Vagina (tissue), 2 donors: Measurements from ENCODE around the gene CRISP3. TPM values are rescaled to one million over a fixed set of nuclear protein-coding genes. Genes with fewer than 3 reads are reported as not detected.

Source experiments
- DNase-seq, 2 donors: peaks; one replicate each; pipeline ENCODE4 v3.0.0-alpha.2; 2017; ENCODE audit errors: extremely low spot score in 2 of 2
- H3K27ac ChIP-seq: fragments of 200-600 bp; sonication (generic); one replicate; pipeline ENCODE4 v1.5.1; 2019
- H3K27me3 ChIP-seq: fragments of 200-600 bp; sonication (generic); one replicate; pipeline ENCODE4 v1.5.1; 2019
- H3K36me3 ChIP-seq, 2 donors: fragments of 200-600 bp; sonication (generic); one replicate each; pipeline ENCODE4 v1.5.1; 2017 to 2019
- H3K4me1 ChIP-seq: fragments of 200-600 bp; sonication (generic); one replicate; pipeline ENCODE4 v1.5.1; 2019
- H3K4me3 ChIP-seq, 2 donors: fragments of 200-600 bp; sonication (generic); 1 replicate in 1 of 2; 2 replicates in 1 of 2; pipeline ENCODE4 v1.5.1; 2016 to 2019
- H3K9me3 ChIP-seq: fragments of 200-600 bp; sonication (generic); one replicate; pipeline ENCODE4 v1.5.1; 2019
- CTCF ChIP-seq, 3 experiments: fragments of 450-650 bp in 2 of 3; fragments of 200-600 bp in 1 of 3; sonication (generic) in 1 of 3; IDR thresholded peaks; one replicate each; pipeline ENCODE4 v1.5.1; 2017 to 2019; ENCODE audit warnings: antibody characterized with exemption in 3 of 3, mild to moderate bottlenecking in 2 of 3, moderate library complexity in 2 of 3
- POLR2A ChIP-seq, 2 donors: fragments of 450-650 bp; IDR thresholded peaks; one replicate each; pipeline ENCODE4 v1.6.1; 2017; ENCODE audit warnings: antibody characterized with exemption in 2 of 2, mild to moderate bottlenecking in 2 of 2, moderate library complexity in 2 of 2
- POLR2AphosphoS5 ChIP-seq, 2 donors: sonication (generic); formaldehyde crosslinking; IDR thresholded peaks; one replicate each; pipeline ENCODE4 v1.9.0; 2017; ENCODE audit warnings: antibody characterized with exemption in 2 of 2, mild to moderate bottlenecking in 2 of 2, low read depth in 1 of 2; ENCODE audit not compliant: insufficient read depth in 1 of 2
- intact Hi-C: fragments of 100-400 bp; cut with DNase I; formaldehyde crosslinking; loops from one replicate; pipeline ENCODE4 v1.15.1; 2023
- total RNA-seq: library from RNA; depleted of rRNA; stranded (reverse); fragments of >200 nt; gene quantifications from one replicate; pipeline ENCODE4 v1.2.3, GENCODE V29; 2016

Gene CRISP3
- 19.2 TPM for total RNA-seq

GRCh38 chr6:49744259-49744658, at the start of gene CRISP3:
TSS of gene CRISP3 (minus strand) at chr6:49744388. CDS start at chr6:49744367, 21 bp downstream.
- no peaks in the 10 kb centered on the region for H3K36me3 ChIP-seq
- TF ChIP-seq CTCF (IDR thresholded peaks at IDR 0.05) (no peak), POLR2AphosphoS5 (IDR thresholded peaks at IDR 0.05; ENCODE audit: insufficient read depth in 1 of 2, low read depth in 1 of 2) (no peak), POLR2A (IDR thresholded peaks at IDR 0.05) (no peak)
- intact Hi-C loops: no loop called here
- H3K27ac ChIP-seq: no peak within 1 kb of the TSS
- H3K4me1 ChIP-seq: no peaks in the 10 kb centered on the region
- no peaks in the 10 kb centered on the region for H3K9me3 ChIP-seq
- no peak for DNase-seq
- no peak within 1 kb of the TSS for H3K4me3 ChIP-seq
- no peaks in the 10 kb centered on the region for H3K27me3 ChIP-seq

DNA sequence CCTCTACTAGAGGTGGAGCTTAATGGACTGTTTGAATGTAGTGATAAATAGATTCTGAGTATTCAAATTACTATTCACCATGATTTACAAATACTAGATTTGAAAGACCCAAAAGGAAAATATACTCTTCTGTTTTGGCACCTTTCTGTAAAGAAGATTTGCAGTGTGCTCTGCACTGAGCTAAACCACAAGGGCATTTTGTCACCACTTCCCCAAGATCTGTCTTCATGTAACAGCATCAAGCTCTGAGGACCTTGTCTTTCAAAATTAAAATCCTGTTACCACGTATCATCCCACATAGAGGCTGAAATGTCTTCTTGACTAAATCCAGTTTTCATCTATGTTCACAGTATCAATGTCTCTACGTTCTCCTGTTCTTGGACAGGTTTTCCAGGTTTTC, 46.2 kb upstream of the CRISP3 start:
- H3K9me3 ChIP-seq: no peaks in the 10 kb centered on the region
- TF ChIP-seq POLR2A (IDR thresholded peaks at IDR 0.05) (no peak), POLR2AphosphoS5 (IDR thresholded peaks at IDR 0.05; ENCODE audit: insufficient read depth in 1 of 2, low read depth in 1 of 2) (no peak), CTCF (IDR thresholded peaks at IDR 0.05) (no peak)
- intact Hi-C loops: no loop called here

GRCh38 chr6:49787176-49787575, 43.0 kb upstream of the CRISP3 start, which contains the start of gene PGK2:
TSS of gene PGK2 (minus strand) at chr6:49787285. CDS start at chr6:49787187, 98 bp downstream.
- no peaks in the 10 kb centered on the region for H3K27me3 ChIP-seq

More for the DNA sequence above, 46.2 kb upstream of the CRISP3 start:
- H3K36me3 ChIP-seq: no peaks in the 10 kb centered on the region
- no peak overlapping the region for H3K27ac ChIP-seq
- H3K27me3 ChIP-seq: no peaks in the 10 kb centered on the region
- no peak for DNase-seq
- H3K4me3 ChIP-seq: no peak overlapping the region
- H3K4me1 ChIP-seq: no peaks in the 10 kb centered on the region

DNA sequence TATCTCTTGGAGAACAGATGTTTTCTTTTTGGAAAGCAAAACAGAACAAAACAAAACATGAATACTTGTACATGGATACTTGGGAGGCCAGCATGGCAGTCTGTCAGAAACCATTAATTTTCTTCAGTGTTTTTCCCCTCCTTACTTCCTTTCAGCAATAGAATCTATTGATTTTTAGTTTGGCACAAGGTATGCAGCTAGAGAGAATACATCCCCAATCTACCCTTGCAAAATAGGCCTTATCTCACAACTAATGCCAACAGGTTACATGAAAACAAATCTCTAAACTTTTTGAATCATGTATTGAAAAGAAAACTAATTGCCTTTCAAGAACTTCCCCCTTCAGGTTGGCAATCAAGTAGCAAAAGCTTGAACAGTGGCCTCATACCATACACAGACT, 40.1 kb upstream of the CRISP3 start:
- TF ChIP-seq POLR2AphosphoS5 (IDR thresholded peaks at IDR 0.05; ENCODE audit: insufficient read depth in 1 of 2, low read depth in 1 of 2): no peak
- no peak for TF ChIP-seq POLR2A (IDR thresholded peaks at IDR 0.05)
- no peak for TF ChIP-seq CTCF (IDR thresholded peaks at IDR 0.05)
- Histone ChIP-seq H3K9me3 (no peaks in the 10 kb centered on the region), H3K36me3 (no peaks in the 10 kb centered on the region), H3K4me1 (no peaks in the 10 kb centered on the region), H3K4me3 (no peak overlapping the region), H3K27me3 (no peaks in the 10 kb centered on the region), H3K27ac (no peak overlapping the region)
- intact Hi-C loops: no loop called here
- DNase-seq: no peak

More at GRCh38 chr6:49787176-49787575, 43.0 kb upstream of the CRISP3 start, which contains the start of gene PGK2:
- intact Hi-C loops: no loop called here
- Histone ChIP-seq H3K9me3 (no peaks in the 10 kb centered on the region), H3K4me1 (no peaks in the 10 kb centered on the region), H3K27ac (no peak within 1 kb of the TSS), H3K36me3 (no peaks in the 10 kb centered on the region), H3K4me3 (no peak within 1 kb of the TSS)
- TF ChIP-seq POLR2AphosphoS5 (IDR thresholded peaks at IDR 0.05; ENCODE audit: insufficient read depth in 1 of 2, low read depth in 1 of 2) (no peak), CTCF (IDR thresholded peaks at IDR 0.05) (no peak)
- no peak for DNase-seq

- Histone ChIP-seq H3K4me1 (no peaks in the 10 kb centered on the region), H3K4me3 (no peak overlapping the region), H3K9me3 (no peaks in the 10 kb centered on the region), H3K36me3 (no peaks in the 10 kb centered on the region), H3K27ac (no peak overlapping the region), H3K27me3 (no peaks in the 10 kb centered on the region)
- intact Hi-C loops: no loop called here
- no peak for DNase-seq
- no peak for TF ChIP-seq POLR2AphosphoS5 (IDR thresholded peaks at IDR 0.05; ENCODE audit: insufficient read depth in 1 of 2, low read depth in 1 of 2)
Observed at GRCh38 chr6:49782725-49783124, 38.5 kb upstream of the CRISP3 start.
